Activated CD8-positive, alpha-beta T cell treated with anti-CD3 and anti-CD28 coated beads for 36 hours (primary cell): ENCODE data around the gene CACNB1. TPM values are rescaled to one million over a fixed set of nuclear protein-coding genes. Genes with fewer than 3 reads are reported as not detected.

Experiments
- ATAC-seq: fragments of 200-7000 bp; cut with Tn5 transposase; one replicate; pipeline ENCODE4 v1.10.0; 2021; ENCODE audit warnings: mild to moderate bottlenecking, moderate library complexity
- CTCF ChIA-PET: fragments of 350-600 bp; sonication (Branson Sonifier 250); formaldehyde crosslinking; loops from one replicate; lab custom pipeline; 2021; ENCODE audit warnings: antibody characterized with exemption; lab: Charles Lee
- POLR2A ChIA-PET: fragments of 350-600 bp; sonication (Branson Sonifier 250); formaldehyde crosslinking; loops from one replicate; lab custom pipeline; 2021; ENCODE audit warnings: antibody characterized with exemption; lab: Charles Lee
- DNase-seq: peaks from one replicate; pipeline ENCODE4 v3.0.0-alpha.2; 2020
- H3K27ac Mint-ChIP-seq: one replicate; pipeline ENCODE4 v1.8.0; 2021; ENCODE audit warnings: mild to moderate bottlenecking, mixed read lengths
- H3K27me3 Mint-ChIP-seq: one replicate; pipeline ENCODE4 v1.8.0; 2021; ENCODE audit warnings: mixed read lengths
- H3K36me3 Mint-ChIP-seq: one replicate; pipeline ENCODE4 v1.8.0; 2021; ENCODE audit warnings: low read depth, mixed read lengths
- H3K4me1 Mint-ChIP-seq: one replicate; pipeline ENCODE4 v1.8.0; 2021; ENCODE audit warnings: low read depth, mixed read lengths
- H3K4me3 Mint-ChIP-seq: one replicate; pipeline ENCODE4 v1.8.0; 2021; ENCODE audit warnings: mild to moderate bottlenecking, moderate library complexity, mixed read lengths
- H3K9me3 Mint-ChIP-seq: one replicate; pipeline ENCODE4 v1.8.0; 2021; ENCODE audit warnings: mixed read lengths
- intact Hi-C: fragments of 100-400 bp; cut with micrococcal nuclease; formaldehyde crosslinking; loops from one replicate; pipeline ENCODE4 v1.10.0; 2022
- total RNA-seq, 2 experiments: library from RNA; stranded (reverse); gene quantifications; one replicate each; pipeline ENCODE4 v1.2.3, GENCODE V29; 2021
- TF ChIP-seq, protein P1 (sequence below): fragments of 200-600 bp; IDR thresholded peaks from one replicate; pipeline ENCODE4 v1.8.0; 2022; ENCODE audit warnings: antibody characterized with exemption, mild to moderate bottlenecking

Gene CACNB1
- total RNA-seq, 2 experiments from 2014 or later, result 13.1 to 14.2 TPM

DNA sequence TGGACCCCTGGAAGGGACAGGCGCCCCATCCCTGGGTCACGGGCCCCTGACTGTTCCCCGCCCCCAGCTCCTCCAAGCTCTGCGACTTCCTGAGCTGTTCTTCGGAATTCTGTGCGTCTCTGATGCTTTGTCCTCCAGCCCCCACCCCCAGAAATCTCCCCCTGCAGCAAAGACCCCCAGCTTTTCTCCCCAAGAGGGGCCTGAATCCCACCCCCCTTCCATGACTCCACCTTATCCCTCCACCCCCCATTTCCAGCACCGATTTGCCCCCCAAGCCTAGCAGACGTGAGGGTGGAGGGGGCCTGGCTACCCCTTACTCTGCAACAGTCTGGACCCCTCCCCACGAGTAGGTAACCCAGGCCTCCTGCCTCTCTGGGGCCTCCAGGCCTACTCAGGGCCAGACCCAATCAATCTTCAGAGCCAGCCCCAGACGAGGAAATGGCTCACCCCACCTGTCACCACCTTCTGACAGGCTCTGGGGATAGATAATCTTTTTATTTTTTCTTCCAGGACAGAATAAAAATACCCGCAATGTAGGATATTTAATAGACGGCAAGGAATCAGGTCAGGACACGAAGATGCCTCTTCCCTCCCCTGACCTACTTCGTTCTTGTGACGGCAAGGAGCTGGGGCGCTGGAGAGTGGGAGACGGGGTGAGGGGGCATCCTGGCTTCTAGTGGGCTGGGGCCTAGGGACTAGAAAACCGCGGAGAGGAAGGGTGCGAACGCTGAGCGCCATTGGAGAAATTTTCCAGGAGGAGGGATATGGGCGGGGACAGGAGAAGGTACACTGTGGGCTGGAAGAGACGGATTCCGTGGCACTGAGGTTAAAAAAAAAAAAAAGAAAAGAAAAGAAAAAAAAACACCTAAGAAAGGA is 45.3 kb downstream of the CACNB1 start:
- ChIA-PET CTCF (interaction anchor here (0.6 to 7.8 kb wide), 40 partner anchors 8 to 421 kb away, joined by 3 to 155 read pairs (median 6); partner anchors contain the start of genes ARL5C, FBXO47 and RPL23), POLR2A (interaction anchor here (0.8 to 3.3 kb wide), 20 partner anchors 8 to 401 kb away, joined by 3 to 32 read pairs (median 3); partner anchors contain the start of genes ARL5C, PSMB3 and RPL19)
- H3K27me3 Mint-ChIP-seq, result peaks cover 2% of the 10 kb centered on the region
- intact Hi-C loops, result loop anchor here (2.0 to 5.0 kb wide), 3 partner anchors 83 to 280 kb away; partner anchors contain the start of gene LASP1
- peak overlapping the region; percentile 89 for H3K27ac Mint-ChIP-seq
- H3K9me3 Mint-ChIP-seq, result no peaks in the 10 kb centered on the region
- peaks cover 37% of the 10 kb centered on the region for H3K4me1 Mint-ChIP-seq
- ATAC-seq (no peak), DNase-seq (peak; percentile 58)
- H3K36me3 Mint-ChIP-seq, result peaks cover 2% of the 10 kb centered on the region
- TF ChIP-seq, protein P1, sequence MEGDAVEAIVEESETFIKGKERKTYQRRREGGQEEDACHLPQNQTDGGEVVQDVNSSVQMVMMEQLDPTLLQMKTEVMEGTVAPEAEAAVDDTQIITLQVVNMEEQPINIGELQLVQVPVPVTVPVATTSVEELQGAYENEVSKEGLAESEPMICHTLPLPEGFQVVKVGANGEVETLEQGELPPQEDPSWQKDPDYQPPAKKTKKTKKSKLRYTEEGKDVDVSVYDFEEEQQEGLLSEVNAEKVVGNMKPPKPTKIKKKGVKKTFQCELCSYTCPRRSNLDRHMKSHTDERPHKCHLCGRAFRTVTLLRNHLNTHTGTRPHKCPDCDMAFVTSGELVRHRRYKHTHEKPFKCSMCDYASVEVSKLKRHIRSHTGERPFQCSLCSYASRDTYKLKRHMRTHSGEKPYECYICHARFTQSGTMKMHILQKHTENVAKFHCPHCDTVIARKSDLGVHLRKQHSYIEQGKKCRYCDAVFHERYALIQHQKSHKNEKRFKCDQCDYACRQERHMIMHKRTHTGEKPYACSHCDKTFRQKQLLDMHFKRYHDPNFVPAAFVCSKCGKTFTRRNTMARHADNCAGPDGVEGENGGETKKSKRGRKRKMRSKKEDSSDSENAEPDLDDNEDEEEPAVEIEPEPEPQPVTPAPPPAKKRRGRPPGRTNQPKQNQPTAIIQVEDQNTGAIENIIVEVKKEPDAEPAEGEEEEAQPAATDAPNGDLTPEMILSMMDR, result no peak
- peak overlapping the region; percentile 86 for H3K4me3 Mint-ChIP-seq

- TF ChIP-seq, protein P1, result no peak
- H3K9me3 Mint-ChIP-seq, result no peaks in the 10 kb centered on the region
- no peak for ATAC-seq
- peak within 1 kb of the TSS; percentile 89 for H3K27ac Mint-ChIP-seq
- intact Hi-C loops, result loop anchor here (5.0 kb wide), 1 partner anchor 279 kb away; the partner anchor contains the start of gene LASP1
- POLR2A ChIA-PET, result interaction anchor here (0.6 to 3.3 kb wide), 6 partner anchors 15 to 299 kb away, joined by 3 to 32 read pairs (median 3); partner anchors contain the start of gene ARL5C
- peak within 1 kb of the TSS; percentile 86 for H3K4me3 Mint-ChIP-seq
- no peak for DNase-seq
- peaks cover 38% of the 10 kb centered on the region for H3K4me1 Mint-ChIP-seq
- H3K27me3 Mint-ChIP-seq, result peaks cover 2% of the 10 kb centered on the region
- CTCF ChIA-PET, result interaction anchor here (0.9 to 7.8 kb wide), 12 partner anchors 16 to 184 kb away, joined by 3 to 155 read pairs (median 6); partner anchors contain the start of genes ARL5C and FBXO47
- H3K36me3 Mint-ChIP-seq, result peaks cover 2% of the 10 kb centered on the region
Measured at GRCh38 chr17:39151150-39151942, 46.1 kb downstream of the CACNB1 start, which contains the start of gene PLXDC1. PLXDC1 (minus strand) TSS chr17:39151637; CDS start chr17:39151437, 200 bp downstream.

GRCh38 chr17:39150795-39151149 is 46.7 kb downstream of the CACNB1 start:
- TF ChIP-seq, protein P1, result no peak
- peaks cover 38% of the 10 kb centered on the region for H3K4me1 Mint-ChIP-seq
- H3K27ac Mint-ChIP-seq, result peak overlapping the region; percentile 21
- DNase-seq (no peak), ATAC-seq (no peak)
- intact Hi-C loops, result loop anchor here (5.0 kb wide), 1 partner anchor 278 kb away; the partner anchor contains the start of gene LASP1
- H3K27me3 Mint-ChIP-seq, result peaks cover 2% of the 10 kb centered on the region
- POLR2A ChIA-PET, result interaction anchor here (0.6 to 1.1 kb wide), 2 partner anchors 27 to 78 kb away, joined by 3 read pairs; no protein-coding TSS in a partner anchor
- CTCF ChIA-PET, result interaction anchor here (1.0 to 7.8 kb wide), 5 partner anchors 14 to 177 kb away, joined by 3 to 155 read pairs (median 6); no protein-coding TSS in a partner anchor
- H3K9me3 Mint-ChIP-seq, result no peaks in the 10 kb centered on the region
- peak overlapping the region; percentile 65 for H3K4me3 Mint-ChIP-seq
- H3K36me3 Mint-ChIP-seq, result peaks cover 2% of the 10 kb centered on the region

- intact Hi-C loops, result loop anchor here (5.0 kb wide), 1 partner anchor 278 kb away; the partner anchor contains the start of gene LASP1
- Mint-ChIP-seq H3K4me3 (peak overlapping the region; percentile 65), H3K9me3 (no peaks in the 10 kb centered on the region), H3K36me3 (peaks cover 2% of the 10 kb centered on the region), H3K27ac (no peak overlapping the region), H3K4me1 (peaks cover 40% of the 10 kb centered on the region), H3K27me3 (peaks cover 2% of the 10 kb centered on the region)
- ChIA-PET CTCF (interaction anchor here (1.0 to 7.8 kb wide), 4 partner anchors 14 to 167 kb away, joined by 3 to 155 read pairs (median 8); no protein-coding TSS in a partner anchor), POLR2A (interaction anchor here (1.1 kb wide), 1 partner anchor 26 kb away, joined by 3 read pairs; no protein-coding TSS in a partner anchor)
- TF ChIP-seq, protein P1, result no peak
- ATAC-seq, result no peak
- DNase-seq, result no peak
Measured at GRCh38 chr17:39150104-39150634, 47.3 kb downstream of the CACNB1 start.
